RWPE1 (cell line): ENCODE results near the gene FRMD4A.

ENCODE experiments used
- CTCF ChIA-PET: fragments of 350-600 bp; sonication (Branson Sonifier 250); formaldehyde crosslinking; extraction: SDS; loops from one replicate; lab custom pipeline; 2021; lab: Yijun Ruan, JAX
- POLR2A ChIA-PET: fragments of 400-600 bp; formaldehyde crosslinking; extraction: SDS; loops from one replicate; lab custom pipeline; 2020; ENCODE audit warnings: antibody characterized with exemption; ENCODE audit not compliant: low non-redundant PET; lab: Yijun Ruan, JAX
- DNase-seq: peaks from one replicate; pipeline ENCODE4 v3.0.0; 2012; ENCODE audit warnings: low spot score
- H3K27ac ChIP-seq: fragments of 450-650 bp; 2 replicates; pipeline ENCODE4 v1.5.1; 2017
- CTCF ChIP-seq: fragments of 450-650 bp; conservative IDR thresholded peaks from 2 replicates; pipeline ENCODE4 v1.5.1; 2017; ENCODE audit warnings: low read depth, mild to moderate bottlenecking

Gene FRMD4A

GRCh38 chr10:13705526-13706174 lies 625.1 kb downstream of the FRMD4A start:
- POLR2A ChIA-PET, result no interaction called here

DNA sequence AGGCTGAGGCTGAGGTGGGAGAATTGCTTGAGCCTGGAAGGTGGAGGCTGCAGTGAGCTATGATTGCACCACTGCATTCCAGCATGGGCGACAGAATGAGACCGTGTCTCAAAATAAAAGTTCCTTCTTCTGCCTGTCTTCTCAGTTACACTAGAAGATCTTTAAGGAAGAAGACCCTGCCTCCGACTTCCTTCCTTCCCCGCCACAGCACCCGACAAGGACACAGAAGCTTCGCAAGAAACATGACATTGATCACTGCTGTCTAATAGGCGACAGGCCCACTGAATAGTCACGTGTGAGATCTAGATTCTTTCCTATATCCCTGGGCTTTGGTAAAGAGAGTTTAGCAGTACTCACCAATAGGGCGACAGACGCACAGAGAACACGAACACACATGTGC lies 625.8 kb downstream of the FRMD4A start:
- POLR2A ChIA-PET, result no interaction called here
- DNase-seq, result no peak
- CTCF ChIA-PET, result interaction anchor here (0.7 kb wide), 1 partner anchor 24 kb away, joined by 3 read pairs; no protein-coding TSS in a partner anchor
- TF ChIP-seq CTCF, result no peak
- peak overlapping the region; percentile 84; the same call in 1 of the 2 replicates for H3K27ac ChIP-seq

More at GRCh38 chr10:13705526-13706174, 625.1 kb downstream of the FRMD4A start:
- DNase-seq, result no peak
- peak overlapping the region; percentile 84 for H3K27ac ChIP-seq
- CTCF ChIA-PET, result no interaction called here
- TF ChIP-seq CTCF, result no peak

DNA sequence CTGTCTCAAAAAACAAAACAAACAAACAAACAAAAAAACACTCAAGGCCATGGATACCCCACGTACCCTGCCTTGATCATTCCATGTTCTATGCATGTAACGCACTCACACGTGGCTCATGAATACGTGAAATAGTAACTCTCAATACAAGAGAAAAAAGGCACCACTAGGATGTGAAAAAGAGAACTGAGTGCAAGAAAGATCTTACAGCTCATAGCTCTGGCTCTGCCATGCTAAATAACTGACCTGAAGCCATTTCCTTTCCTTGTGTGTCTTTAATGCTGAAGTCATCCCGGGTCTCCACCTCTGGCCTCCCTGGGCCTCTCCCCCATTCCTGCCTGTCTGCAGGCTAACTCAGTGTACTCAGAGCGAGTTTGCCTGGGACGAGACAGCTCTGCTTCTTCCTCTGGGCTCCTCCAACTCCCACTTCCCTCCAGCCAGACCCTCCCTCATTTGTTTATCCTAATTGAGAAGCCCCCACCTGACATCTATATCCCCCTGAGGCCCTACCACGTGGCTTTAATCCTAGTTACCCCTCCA lies 626.7 kb downstream of the FRMD4A start:
- DNase-seq, result no peak
- ChIA-PET CTCF (interaction anchor here (0.7 kb wide), 2 partner anchors 23 to 1102 kb away, joined by 3 read pairs; no protein-coding TSS in a partner anchor), POLR2A (no interaction called here)

GRCh38 chr10:13703101-13703818 lies 627.5 kb downstream of the FRMD4A start:
- ChIA-PET POLR2A (no interaction called here), CTCF (no interaction called here)
- TF ChIP-seq CTCF, result no peak
- H3K27ac ChIP-seq, result no peak overlapping the region
- DNase-seq, result no peak

More for the DNA sequence above, 626.7 kb downstream of the FRMD4A start:
- H3K27ac ChIP-seq, result peak overlapping the region; percentile 26
- TF ChIP-seq CTCF, result no peak

DNA sequence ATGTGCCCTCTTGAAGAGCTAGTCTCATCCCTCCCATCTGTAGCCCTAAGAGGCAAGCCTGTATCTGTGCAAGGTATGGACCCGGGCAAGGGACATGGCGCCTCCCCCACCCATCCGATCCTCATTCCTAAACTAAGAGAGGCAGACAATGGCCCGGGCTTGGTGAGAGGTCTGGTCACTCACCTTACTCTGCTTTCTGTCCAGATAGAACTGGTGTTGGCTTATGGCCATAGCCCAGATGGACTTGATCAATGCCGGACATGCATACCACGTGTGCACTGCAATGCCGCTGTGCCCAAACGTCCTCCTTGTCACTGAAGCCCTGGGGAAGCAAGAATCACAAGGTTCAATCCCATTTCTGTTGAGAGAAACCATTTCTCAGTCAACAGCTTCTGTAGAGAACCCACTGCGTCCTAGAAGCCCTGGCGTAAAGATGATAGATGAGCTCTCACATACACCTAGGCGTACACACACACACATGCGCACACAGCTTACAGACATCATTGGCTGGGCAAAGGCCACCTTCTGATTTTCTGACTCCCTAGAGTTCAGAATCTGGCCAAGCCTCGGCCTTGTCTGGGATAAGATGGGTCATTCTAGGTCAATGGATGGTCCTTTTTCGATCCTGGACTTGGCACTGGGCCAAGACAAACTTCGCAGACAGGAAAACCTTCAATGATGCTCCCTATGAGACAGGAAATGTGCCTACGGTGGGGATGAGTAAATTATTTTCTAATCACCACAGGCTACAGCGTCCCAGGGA lies 629.4 kb downstream of the FRMD4A start:
- no peak for TF ChIP-seq CTCF
- DNase-seq, result no peak
- ChIA-PET CTCF (no interaction called here), POLR2A (no interaction called here)
- H3K27ac ChIP-seq, result no peak overlapping the region

DNA sequence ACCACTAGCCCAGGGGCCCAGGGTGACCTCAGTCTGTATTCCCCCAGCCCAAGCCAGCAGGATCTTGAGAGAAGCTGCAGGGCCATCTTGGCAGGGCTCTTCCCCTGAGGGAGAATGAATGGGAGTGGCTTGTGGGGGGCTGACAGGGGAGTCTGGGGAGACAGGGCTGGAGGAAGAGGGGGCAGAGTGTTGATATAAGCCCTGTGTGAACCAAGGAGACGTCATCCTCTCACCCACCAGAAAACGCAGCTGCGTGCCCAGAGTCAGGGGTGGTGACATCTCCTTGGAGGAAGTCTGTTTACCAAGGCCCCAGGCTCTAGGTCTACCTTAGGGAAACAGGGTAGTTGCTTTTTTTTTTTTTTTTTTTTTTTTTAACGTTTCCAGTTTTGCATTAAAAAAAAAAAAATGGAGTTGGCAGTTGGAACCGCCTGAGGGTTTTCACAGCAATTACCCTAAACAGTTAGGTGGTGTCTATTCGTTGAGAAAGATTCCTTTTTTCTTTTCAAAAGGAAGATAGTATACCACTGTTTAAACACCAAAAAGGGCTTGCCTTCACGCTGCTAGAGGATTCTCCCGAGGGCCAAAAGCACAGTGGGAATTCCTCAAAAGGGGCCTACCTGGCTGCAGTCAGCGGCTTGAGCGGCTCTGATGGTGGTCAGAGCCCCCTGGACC lies 630.1 kb downstream of the FRMD4A start:
- ChIA-PET POLR2A (no interaction called here), CTCF (no interaction called here)
- no peak overlapping the region for H3K27ac ChIP-seq
- no peak for DNase-seq
- TF ChIP-seq CTCF, result no peak
